Neural progenitor cell (in vitro differentiated cells): ENCODE results near the gene TMEM53. TPM values are rescaled to one million over a fixed set of nuclear protein-coding genes. Genes with fewer than 3 reads are reported as not detected.

ENCODE experiments used
- DNase-seq: peaks from one replicate; pipeline ENCODE4 v3.0.0-alpha.2; 2016; ENCODE audit warnings: low spot score
- H2AFZ ChIP-seq: fragments of 200-600 bp; sonication (generic); replicated peaks from 2 replicates; pipeline ENCODE4 v1.6.1; 2016; ENCODE audit warnings: antibody characterized with exemption
- H3F3A ChIP-seq: fragments of 200-600 bp; sonication (generic); 2 replicates; pipeline ENCODE4 v1.6.1; 2016; ENCODE audit warnings: antibody characterized with exemption, low read depth
- H3K27ac ChIP-seq: fragments of 200-600 bp; sonication (generic); 2 replicates; pipeline ENCODE4 v1.5.1; 2016; ENCODE audit warnings: mild to moderate bottlenecking
- H3K27me3 ChIP-seq: fragments of 200-600 bp; sonication (generic); 2 replicates; pipeline ENCODE4 v1.6.1; 2016; ENCODE audit warnings: mild to moderate bottlenecking, moderate library complexity
- H3K36me3 ChIP-seq: fragments of 200-600 bp; sonication (generic); 2 replicates; pipeline ENCODE4 v1.5.1; 2016
- H3K4me1 ChIP-seq: fragments of 200-600 bp; sonication (generic); 2 replicates; pipeline ENCODE4 v1.6.1; 2016; ENCODE audit warnings: mixed run types
- H3K4me2 ChIP-seq: fragments of 200-600 bp; sonication (generic); 2 replicates; pipeline ENCODE4 v1.6.1; 2016
- H3K4me3 ChIP-seq: fragments of 200-600 bp; sonication (generic); 2 replicates; pipeline ENCODE4 v1.5.1; 2016
- H3K79me2 ChIP-seq: fragments of 200-600 bp; sonication (generic); 2 replicates; pipeline ENCODE4 v1.6.1; 2016; ENCODE audit warnings: low read depth
- H3K9ac ChIP-seq: fragments of 200-600 bp; sonication (generic); 2 replicates; pipeline ENCODE4 v1.6.1; 2016
- H3K9me3 ChIP-seq: fragments of 200-600 bp; sonication (generic); 2 replicates; pipeline ENCODE4 v1.5.1; 2016; ENCODE audit warnings: low read depth
- H4K20me1 ChIP-seq: fragments of 200-600 bp; sonication (generic); 2 replicates; pipeline ENCODE4 v1.6.1; 2016; ENCODE audit warnings: low read depth
- H3K27ac Mint-ChIP-seq: 3 replicates; pipeline ENCODE4 v1.8.0; 2021; ENCODE audit warnings: mixed read lengths
- H3K27me3 Mint-ChIP-seq: 2 replicates; pipeline ENCODE4 v1.8.0; 2022; ENCODE audit warnings: low read depth, mild to moderate bottlenecking, inconsistent platforms, moderate library complexity, mixed read lengths; ENCODE audit not compliant: insufficient read depth
- H3K36me3 Mint-ChIP-seq: 3 replicates; pipeline ENCODE4 v1.8.0; 2021; ENCODE audit warnings: mixed read lengths
- H3K4me1 Mint-ChIP-seq: 3 replicates; pipeline ENCODE4 v1.8.0; 2021; ENCODE audit warnings: mixed read lengths
- H3K4me3 Mint-ChIP-seq: 3 replicates; pipeline ENCODE4 v1.8.0; 2021; ENCODE audit warnings: mild to moderate bottlenecking, moderate library complexity, mixed read lengths
- H3K9me3 Mint-ChIP-seq: 3 replicates; pipeline ENCODE4 v1.8.0; 2020; ENCODE audit warnings: mixed read lengths
- EZH2 ChIP-seq: fragments of 200-600 bp; sonication (generic); IDR thresholded peaks from 2 replicates; pipeline ENCODE4 v1.6.1; 2017; ENCODE audit warnings: antibody characterized with exemption, mild to moderate bottlenecking, moderate library complexity
- EZH2phosphoT487 ChIP-seq: fragments of 200-600 bp; sonication (generic); IDR thresholded peaks from 2 replicates; pipeline ENCODE4 v1.6.1; 2017; ENCODE audit warnings: antibody characterized with exemption
- total RNA-seq: library from RNA; depleted of rRNA; stranded (reverse); fragments of >200 nt; gene quantifications from 2 replicates; pipeline ENCODE4 v1.2.3, GENCODE V29; 2015; ENCODE audit warnings: low replicate concordance
- TF ChIP-seq, protein P1 (sequence below): fragments of 200-600 bp; sonication (generic); IDR thresholded peaks from 2 replicates; pipeline ENCODE4 v1.5.1; 2017; ENCODE audit warnings: antibody characterized with exemption, mild to moderate bottlenecking

Gene TMEM53
- total RNA-seq, 1 donor from 2014 or later: 5.0 TPM

DNA sequence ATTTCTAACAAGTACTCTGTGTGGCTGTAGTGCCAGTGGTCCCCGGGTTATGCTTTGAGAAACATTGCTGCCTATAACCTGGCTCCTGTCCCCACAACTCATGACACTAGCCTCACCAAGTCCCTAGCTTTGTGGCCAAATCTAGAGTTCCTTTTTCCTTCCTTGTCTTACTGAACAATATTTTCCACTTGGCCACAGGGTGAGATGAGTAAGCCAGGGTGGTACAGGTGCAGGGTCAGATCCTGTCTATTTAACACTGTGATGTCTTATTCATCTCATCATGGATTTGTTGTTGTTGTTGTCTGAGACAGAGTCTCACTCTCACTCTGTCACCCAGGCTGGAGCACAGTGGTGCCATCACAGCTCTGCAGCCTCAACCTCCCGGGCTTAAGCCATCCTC, 18.9 kb upstream of the TMEM53 start:
- Mint-ChIP-seq H3K9me3 (no peaks in the 10 kb centered on the region), H3K36me3 (peaks cover 5% of the 10 kb centered on the region), H3K27me3 (peaks cover 3% of the 10 kb centered on the region), H3K4me1 (peaks cover 4% of the 10 kb centered on the region), H3K27ac (no peak overlapping the region), H3K4me3 (no peak overlapping the region)
- Histone ChIP-seq H3K4me2 (no peak overlapping the region), H3K36me3 (no peaks in the 10 kb centered on the region), H3F3A (no peaks in the 10 kb centered on the region), H3K27me3 (no peaks in the 10 kb centered on the region), H4K20me1 (no peaks in the 10 kb centered on the region), H3K9me3 (no peaks in the 10 kb centered on the region), H3K79me2 (no peaks in the 10 kb centered on the region), H3K27ac (no peak overlapping the region), H3K9ac (no peak overlapping the region), H3K4me1 (no peaks in the 10 kb centered on the region), H3K4me3 (no peak overlapping the region), H2AFZ (no peak overlapping the region)
- TF ChIP-seq EZH2phosphoT487 (no peak), EZH2 (no peak)
- TF ChIP-seq, protein P1, sequence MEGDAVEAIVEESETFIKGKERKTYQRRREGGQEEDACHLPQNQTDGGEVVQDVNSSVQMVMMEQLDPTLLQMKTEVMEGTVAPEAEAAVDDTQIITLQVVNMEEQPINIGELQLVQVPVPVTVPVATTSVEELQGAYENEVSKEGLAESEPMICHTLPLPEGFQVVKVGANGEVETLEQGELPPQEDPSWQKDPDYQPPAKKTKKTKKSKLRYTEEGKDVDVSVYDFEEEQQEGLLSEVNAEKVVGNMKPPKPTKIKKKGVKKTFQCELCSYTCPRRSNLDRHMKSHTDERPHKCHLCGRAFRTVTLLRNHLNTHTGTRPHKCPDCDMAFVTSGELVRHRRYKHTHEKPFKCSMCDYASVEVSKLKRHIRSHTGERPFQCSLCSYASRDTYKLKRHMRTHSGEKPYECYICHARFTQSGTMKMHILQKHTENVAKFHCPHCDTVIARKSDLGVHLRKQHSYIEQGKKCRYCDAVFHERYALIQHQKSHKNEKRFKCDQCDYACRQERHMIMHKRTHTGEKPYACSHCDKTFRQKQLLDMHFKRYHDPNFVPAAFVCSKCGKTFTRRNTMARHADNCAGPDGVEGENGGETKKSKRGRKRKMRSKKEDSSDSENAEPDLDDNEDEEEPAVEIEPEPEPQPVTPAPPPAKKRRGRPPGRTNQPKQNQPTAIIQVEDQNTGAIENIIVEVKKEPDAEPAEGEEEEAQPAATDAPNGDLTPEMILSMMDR: no peak
- DNase-seq: no peak

DNA sequence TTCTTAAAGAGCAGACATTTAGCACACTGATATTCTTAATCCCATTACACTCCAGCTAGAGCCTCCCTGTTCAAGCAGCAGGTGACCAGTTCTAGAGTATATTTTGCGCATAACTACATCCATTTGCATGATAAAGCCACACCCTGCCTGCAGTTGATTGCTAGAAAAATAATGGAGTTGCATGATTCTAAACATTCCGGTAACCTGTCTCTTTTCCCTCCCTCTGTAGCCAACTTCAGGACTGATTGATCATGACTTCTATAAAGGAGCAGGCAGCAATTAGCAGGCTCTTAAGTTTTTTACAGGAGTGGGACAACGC, 15.1 kb upstream of the TMEM53 start:
- TF ChIP-seq EZH2: no peak
- TF ChIP-seq, protein P1: no peak
- TF ChIP-seq EZH2phosphoT487: no peak
- DNase-seq: no peak
- Mint-ChIP-seq H3K9me3 (no peaks in the 10 kb centered on the region), H3K4me3 (no peak overlapping the region), H3K4me1 (peaks cover 4% of the 10 kb centered on the region), H3K27ac (no peak overlapping the region), H3K27me3 (no peaks in the 10 kb centered on the region), H3K36me3 (peaks cover 3% of the 10 kb centered on the region)
- Histone ChIP-seq H3K36me3 (no peaks in the 10 kb centered on the region), H3K9ac (no peak overlapping the region), H3F3A (no peaks in the 10 kb centered on the region), H4K20me1 (no peaks in the 10 kb centered on the region), H3K27me3 (no peaks in the 10 kb centered on the region), H2AFZ (no peak overlapping the region), H3K4me1 (no peaks in the 10 kb centered on the region), H3K4me2 (no peak overlapping the region), H3K79me2 (no peaks in the 10 kb centered on the region), H3K9me3 (no peaks in the 10 kb centered on the region), H3K4me3 (no peak overlapping the region), H3K27ac (no peak overlapping the region)

DNA sequence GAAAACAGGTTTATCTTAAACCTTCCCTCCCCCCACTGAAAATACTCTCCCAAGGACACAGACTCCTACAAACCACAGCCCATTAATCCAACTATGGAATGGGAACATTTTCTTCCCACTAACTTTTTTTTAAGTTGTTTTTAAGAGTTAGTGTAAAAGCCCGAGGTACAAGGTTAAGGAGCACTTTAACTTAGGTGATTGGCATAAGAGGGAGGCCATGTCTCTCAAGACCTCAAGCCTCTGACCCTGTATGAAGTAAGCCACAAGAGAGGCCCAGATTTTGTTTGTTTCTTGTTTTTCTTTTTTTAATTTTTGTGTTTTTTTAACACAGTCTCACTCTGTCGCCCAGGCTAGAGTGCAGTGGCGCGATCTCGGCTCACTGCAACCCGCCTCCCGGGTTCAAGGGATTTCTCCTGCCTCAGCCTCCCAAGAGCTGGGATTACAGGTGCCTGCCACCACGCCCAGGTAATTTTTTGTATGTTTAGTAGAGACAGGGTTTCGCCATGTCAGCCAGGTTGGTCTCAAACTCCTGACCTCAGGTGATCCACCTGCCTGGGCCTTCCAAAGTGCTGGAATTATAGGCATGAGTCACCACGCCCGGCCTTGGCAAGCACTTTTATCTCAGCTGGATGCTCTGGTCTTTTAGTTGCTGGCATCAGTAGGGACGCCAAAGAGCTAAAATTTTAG, 14.6 kb upstream of the TMEM53 start:
- Histone ChIP-seq H3K27ac (no peak overlapping the region), H3K36me3 (no peaks in the 10 kb centered on the region), H3K9me3 (no peaks in the 10 kb centered on the region), H3K4me3 (no peak overlapping the region), H3K79me2 (no peaks in the 10 kb centered on the region), H3K9ac (no peak overlapping the region), H2AFZ (no peak overlapping the region), H3K4me1 (no peaks in the 10 kb centered on the region), H3K4me2 (no peak overlapping the region), H4K20me1 (no peaks in the 10 kb centered on the region), H3K27me3 (no peaks in the 10 kb centered on the region), H3F3A (no peaks in the 10 kb centered on the region)
- peaks cover 3% of the 10 kb centered on the region for H3K36me3 Mint-ChIP-seq
- H3K4me3 Mint-ChIP-seq: no peak overlapping the region
- no peaks in the 10 kb centered on the region for H3K27me3 Mint-ChIP-seq
- no peaks in the 10 kb centered on the region for H3K9me3 Mint-ChIP-seq
- DNase-seq: no peak
- H3K27ac Mint-ChIP-seq: no peak overlapping the region
- peaks cover 4% of the 10 kb centered on the region for H3K4me1 Mint-ChIP-seq
- TF ChIP-seq, protein P1: no peak
- TF ChIP-seq EZH2 (no peak), EZH2phosphoT487 (no peak)
